NT2/D1 (cell line): Measurements from ENCODE around the gene RETREG3.

Source experiments
- SUZ12 ChIP-seq: IDR thresholded peaks from 2 replicates; pipeline ENCODE4 v1.6.1; 2011; ENCODE audit not compliant: insufficient read length, insufficient read depth; ENCODE audit errors: extremely low read depth
- YY1 ChIP-seq: IDR thresholded peaks from 2 replicates; pipeline ENCODE4 v1.6.1; 2011; ENCODE audit not compliant: insufficient read length, insufficient read depth
- ZNF274 ChIP-seq: IDR thresholded peaks from 2 replicates; pipeline ENCODE4 v1.6.1; 2011; ENCODE audit warnings: mild to moderate bottlenecking, low read depth, low read length

DNA sequence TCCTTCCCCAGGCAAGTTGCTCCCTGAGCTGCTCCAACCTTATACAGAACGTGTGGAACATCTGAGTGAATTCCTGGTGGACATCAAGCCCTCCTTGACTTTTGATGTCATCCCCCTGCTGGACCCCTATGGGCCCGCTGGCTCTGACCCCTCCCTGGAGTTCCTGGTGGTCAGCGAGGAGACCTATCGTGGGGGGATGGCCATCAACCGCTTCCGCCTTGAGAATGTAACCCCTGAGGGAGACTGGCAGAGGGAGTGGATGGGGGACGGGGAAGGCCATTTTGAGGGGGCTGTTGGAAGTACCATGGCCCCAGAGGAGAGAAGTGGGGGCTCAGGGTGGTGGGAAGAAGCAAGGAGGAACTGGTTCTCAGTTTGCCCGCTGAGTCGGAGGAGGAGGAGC, 45.2 kb downstream of the RETREG3 start:
- no peak for TF ChIP-seq SUZ12
- no peak for TF ChIP-seq ZNF274
- no peak for TF ChIP-seq YY1
